Right lobe of liver (tissue), 6 donors: ENCODE data around the gene CYTH4. TPM values are rescaled to one million over a fixed set of nuclear protein-coding genes. Genes with fewer than 3 reads are reported as not detected.

Experiments
- ATAC-seq, 4 donors: fragments of 200-7000 bp; cut with Tn5 transposase; one replicate each; pipeline ENCODE4 v1.9.1; 2020; ENCODE audit warnings: mild to moderate bottlenecking in 4 of 4, moderate library complexity in 4 of 4
- DNase-seq, 3 donors: peaks; one replicate each; pipeline ENCODE4 v3.0.0-alpha.2; 2020
- H3K27ac ChIP-seq, 3 donors: fragments of 200-600 bp; one replicate each; pipeline ENCODE4 v1.8.0; 2022
- H3K27me3 ChIP-seq, 2 donors: fragments of 200-600 bp; one replicate each; pipeline ENCODE4 v1.8.0; 2022
- H3K36me3 ChIP-seq, 4 donors: fragments of 200-600 bp; sonication (generic) in 1 of 4; one replicate each; pipeline versions ENCODE4 v1.5.1 to v1.8.0; 2017 to 2022; ENCODE audit warnings: control low read depth in 1 of 4
- H3K4me1 ChIP-seq, 4 donors: fragments of 200-600 bp; sonication (generic) in 1 of 4; one replicate each; pipeline versions ENCODE4 v1.5.1 to v1.8.0; 2017 to 2022; ENCODE audit warnings: control low read depth in 1 of 4
- H3K4me3 ChIP-seq, 3 donors: fragments of 200-600 bp; one replicate each; pipeline ENCODE4 v1.8.0; 2022
- H3K9me3 ChIP-seq, 4 donors: fragments of 200-600 bp; sonication (generic) in 1 of 4; one replicate each; pipeline versions ENCODE4 v1.5.1 to v1.8.0; 2017 to 2022; ENCODE audit warnings: control low read depth in 1 of 4
- POLR2A ChIP-seq: fragments of 450-650 bp; IDR thresholded peaks from one replicate; pipeline ENCODE4 v1.6.1; 2017; ENCODE audit warnings: antibody characterized with exemption, mild to moderate bottlenecking
- WGBS: methylation state at CpG from one replicate; pipeline ENCODE4 v1.1.6; 2018; ENCODE audit warnings: low coverage, low lambda C conversion rate; ENCODE audit not compliant: insufficient coverage; ENCODE audit errors: missing lambda C conversion rate; 5-methylcytosine and 5-hydroxymethylcytosine counted together
- intact Hi-C, 2 donors: fragments of 100-400 bp; cut with DNase I; formaldehyde crosslinking; loops; one replicate each; pipeline versions ENCODE4 v1.11.2 to v1.14.1; 2022
- total RNA-seq, 6 experiments: library from RNA; depleted of rRNA in 2 of 6; stranded (reverse); fragments of >200 nt in 2 of 6; fragmentation: NEBNext Ultra II Directional in 3 of 6; extraction: Animal tissue kit (Norgen Biotek cat#: 25700) in 3 of 6; gene quantifications; one replicate each; pipeline versions ENCODE4 v1.1.0 to v1.2.4, GENCODE V29; 2016 to 2023
- TF ChIP-seq, protein P1 (sequence below), 4 donors: fragments of 200-600 bp in 3 of 4; fragments of 450-650 bp in 1 of 4; IDR thresholded peaks; one replicate each; pipeline versions ENCODE4 v1.5.1 to v1.8.0; 2016 to 2022; ENCODE audit warnings: antibody characterized with exemption in 4 of 4, mild to moderate bottlenecking in 2 of 4
- donor health status: DM: no; HTN: yes; CAD: no.
- donor health status: DM: no; HTN: no; CAD: no.
- donor health status: DM: no; HTN: no; CAD: no.
- donor health status: DM: no; HTN: yes; CAD: no.
- donor health status: DM: no; HTN: yes; CAD: no.

Gene CYTH4
- total RNA-seq, 6 experiments from 2014 or later, result 2.9 to 12.8 (median 4.0) TPM

GRCh38 chr22:37235897-37236607 lies 46.3 kb upstream of the CYTH4 start:
- Histone ChIP-seq H3K4me3 (no peak overlapping the region), H3K27ac (no peak overlapping the region), H3K4me1 (no peaks in the 10 kb centered on the region), H3K27me3 (no peaks in the 10 kb centered on the region), H3K9me3 (no peaks in the 10 kb centered on the region), H3K36me3 (no peaks in the 10 kb centered on the region)
- DNase-seq (peak in 1 of 3 donors; percentile 6), ATAC-seq (no peak)
- intact Hi-C loops, result no loop called here
- 69% methylated on average over 2 of the region's 3 CpGs for WGBS
- no peak for TF ChIP-seq POLR2A
- TF ChIP-seq, protein P1, sequence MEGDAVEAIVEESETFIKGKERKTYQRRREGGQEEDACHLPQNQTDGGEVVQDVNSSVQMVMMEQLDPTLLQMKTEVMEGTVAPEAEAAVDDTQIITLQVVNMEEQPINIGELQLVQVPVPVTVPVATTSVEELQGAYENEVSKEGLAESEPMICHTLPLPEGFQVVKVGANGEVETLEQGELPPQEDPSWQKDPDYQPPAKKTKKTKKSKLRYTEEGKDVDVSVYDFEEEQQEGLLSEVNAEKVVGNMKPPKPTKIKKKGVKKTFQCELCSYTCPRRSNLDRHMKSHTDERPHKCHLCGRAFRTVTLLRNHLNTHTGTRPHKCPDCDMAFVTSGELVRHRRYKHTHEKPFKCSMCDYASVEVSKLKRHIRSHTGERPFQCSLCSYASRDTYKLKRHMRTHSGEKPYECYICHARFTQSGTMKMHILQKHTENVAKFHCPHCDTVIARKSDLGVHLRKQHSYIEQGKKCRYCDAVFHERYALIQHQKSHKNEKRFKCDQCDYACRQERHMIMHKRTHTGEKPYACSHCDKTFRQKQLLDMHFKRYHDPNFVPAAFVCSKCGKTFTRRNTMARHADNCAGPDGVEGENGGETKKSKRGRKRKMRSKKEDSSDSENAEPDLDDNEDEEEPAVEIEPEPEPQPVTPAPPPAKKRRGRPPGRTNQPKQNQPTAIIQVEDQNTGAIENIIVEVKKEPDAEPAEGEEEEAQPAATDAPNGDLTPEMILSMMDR (IDR thresholded peaks at IDR 0.05), result no peak

DNA sequence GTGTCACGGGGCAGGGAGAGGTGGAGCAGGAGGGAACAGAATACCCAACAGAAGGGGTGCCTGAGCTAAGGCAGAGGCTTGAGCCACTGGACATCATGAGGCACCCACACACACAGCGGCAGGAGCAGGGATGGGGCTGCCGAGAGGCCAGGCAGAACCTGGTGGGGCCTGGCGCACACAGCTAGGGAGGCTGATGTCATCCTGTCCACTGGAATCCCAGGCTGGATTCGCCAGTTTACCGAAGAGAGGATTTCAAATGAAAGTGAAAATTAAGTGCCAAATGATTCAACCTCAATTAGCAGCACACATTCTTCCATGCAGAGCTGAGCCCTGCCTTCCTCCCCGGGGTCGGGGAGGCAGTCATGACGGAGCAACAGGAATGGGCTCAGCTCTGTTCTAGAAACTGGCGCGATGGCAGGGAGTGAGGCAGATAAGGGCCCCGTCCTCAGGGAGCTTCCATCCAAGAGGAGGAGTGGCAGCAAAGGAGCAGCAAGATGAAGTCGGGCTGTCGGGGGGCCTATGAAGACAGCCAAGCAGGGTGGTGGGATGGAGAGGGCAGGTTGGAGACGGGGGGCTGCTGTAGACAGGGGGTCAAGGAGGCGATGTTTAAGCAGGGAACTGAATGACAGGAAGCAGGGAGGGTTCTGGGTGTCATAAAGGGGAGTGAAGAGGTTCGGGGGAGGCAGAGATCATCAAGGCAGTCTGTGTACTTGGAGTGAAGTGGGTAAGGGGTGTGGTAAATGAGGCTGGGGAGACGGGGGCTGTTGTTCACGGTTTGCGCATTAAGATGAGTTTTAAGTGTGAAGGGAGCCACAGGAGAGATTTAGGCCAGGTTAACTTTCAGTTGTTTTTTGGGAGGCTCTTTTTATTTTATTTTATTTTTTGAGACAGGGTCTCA lies 44.7 kb upstream of the CYTH4 start:
- Histone ChIP-seq H3K9me3 (no peaks in the 10 kb centered on the region), H3K27ac (no peak overlapping the region), H3K36me3 (no peaks in the 10 kb centered on the region), H3K4me1 (no peaks in the 10 kb centered on the region), H3K27me3 (no peaks in the 10 kb centered on the region), H3K4me3 (no peak overlapping the region)
- no peak for ATAC-seq
- intact Hi-C loops, result no loop called here
- peak in 2 of 3 donors; percentile 11 to 35 for DNase-seq
- WGBS, result 60% methylated on average over 16 of the region's 20 CpGs
- no peak for TF ChIP-seq POLR2A
- TF ChIP-seq, protein P1 (IDR thresholded peaks at IDR 0.05), result no peak

- 100% methylated on average over 1 of the region's 10 CpGs for WGBS
- H3K9me3 ChIP-seq, result no peaks in the 10 kb centered on the region
- ATAC-seq (no peak), DNase-seq (peak in 1 of 3 donors; percentile 36)
- no peaks in the 10 kb centered on the region for H3K4me1 ChIP-seq
- H3K36me3 ChIP-seq, result no peaks in the 10 kb centered on the region
- intact Hi-C loops, result no loop called here
- no peak overlapping the region for H3K4me3 ChIP-seq
- H3K27me3 ChIP-seq, result no peaks in the 10 kb centered on the region
- no peak overlapping the region for H3K27ac ChIP-seq
- TF ChIP-seq, protein P1 (IDR thresholded peaks at IDR 0.05), result no peak
- TF ChIP-seq POLR2A, result no peak
These were observed 42.7 kb upstream of the CYTH4 start for GRCh38 chr22:37239336-37240239.

DNA sequence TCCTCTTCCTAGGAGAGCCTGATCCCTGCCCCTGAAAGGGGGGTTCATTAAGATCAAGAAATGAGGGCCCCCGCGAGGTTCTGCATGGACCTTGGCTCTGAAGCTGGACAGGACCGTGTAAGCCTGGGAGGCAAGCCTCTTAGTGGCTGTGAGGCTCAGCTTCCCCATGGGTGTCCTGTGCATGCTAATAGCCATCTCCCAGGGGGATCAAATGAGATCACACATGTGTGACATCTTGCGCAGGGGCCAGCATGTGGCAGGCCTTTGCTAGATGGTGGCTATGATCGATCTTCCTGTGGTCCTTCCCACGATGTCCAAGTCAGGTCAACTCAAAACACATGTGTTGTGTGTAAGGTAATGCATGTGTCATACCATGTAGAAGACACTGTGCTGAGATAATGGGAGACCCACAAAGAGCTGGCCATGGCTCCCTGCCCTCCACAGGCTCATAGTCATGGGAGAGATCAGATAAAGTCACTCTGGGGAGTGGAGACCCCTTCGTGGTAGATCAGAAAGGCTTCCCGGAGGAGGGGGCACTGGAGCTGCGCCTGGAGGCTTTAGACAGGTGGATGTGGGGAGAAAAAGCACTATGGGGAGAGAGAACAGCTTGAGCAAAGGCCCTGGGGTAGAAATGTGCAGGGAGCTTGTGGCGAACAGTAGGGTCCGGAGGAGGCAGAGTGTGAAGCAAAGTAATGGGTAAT lies 41.9 kb upstream of the CYTH4 start:
- Histone ChIP-seq H3K36me3 (no peaks in the 10 kb centered on the region), H3K4me1 (no peaks in the 10 kb centered on the region), H3K9me3 (no peaks in the 10 kb centered on the region), H3K27me3 (no peaks in the 10 kb centered on the region), H3K4me3 (no peak overlapping the region), H3K27ac (no peak overlapping the region)
- WGBS, result 70% methylated on average over 5 of the region's 11 CpGs
- intact Hi-C loops, result no loop called here
- TF ChIP-seq POLR2A, result no peak
- TF ChIP-seq, protein P1 (IDR thresholded peaks at IDR 0.05), result no peak
- DNase-seq, result peak in 2 of 3 donors; percentile 10 to 36
- ATAC-seq, result no peak
